AG09309 (cell line): Measurements from ENCODE around the gene PID1.

Experiments used
- DNase-seq: peaks from one replicate; pipeline ENCODE4 v3.0.0-alpha.2; 2010; ENCODE audit warnings: low read depth
- H3K4me3 ChIP-seq: 2 replicates; pipeline ENCODE4 v1.5.1; 2011; ENCODE audit warnings: mild to moderate bottlenecking, low read depth, low read length, moderate library complexity; ENCODE audit not compliant: control insufficient read depth
- TF ChIP-seq, protein P1 (sequence below): IDR thresholded peaks from 2 replicates; pipeline ENCODE4 v1.5.1; 2011; ENCODE audit warnings: mild to moderate bottlenecking, low read depth, low read length, inconsistent platforms; ENCODE audit not compliant: insufficient read depth, control insufficient read depth; ENCODE audit errors: missing control alignments

The PID1 gene

DNA sequence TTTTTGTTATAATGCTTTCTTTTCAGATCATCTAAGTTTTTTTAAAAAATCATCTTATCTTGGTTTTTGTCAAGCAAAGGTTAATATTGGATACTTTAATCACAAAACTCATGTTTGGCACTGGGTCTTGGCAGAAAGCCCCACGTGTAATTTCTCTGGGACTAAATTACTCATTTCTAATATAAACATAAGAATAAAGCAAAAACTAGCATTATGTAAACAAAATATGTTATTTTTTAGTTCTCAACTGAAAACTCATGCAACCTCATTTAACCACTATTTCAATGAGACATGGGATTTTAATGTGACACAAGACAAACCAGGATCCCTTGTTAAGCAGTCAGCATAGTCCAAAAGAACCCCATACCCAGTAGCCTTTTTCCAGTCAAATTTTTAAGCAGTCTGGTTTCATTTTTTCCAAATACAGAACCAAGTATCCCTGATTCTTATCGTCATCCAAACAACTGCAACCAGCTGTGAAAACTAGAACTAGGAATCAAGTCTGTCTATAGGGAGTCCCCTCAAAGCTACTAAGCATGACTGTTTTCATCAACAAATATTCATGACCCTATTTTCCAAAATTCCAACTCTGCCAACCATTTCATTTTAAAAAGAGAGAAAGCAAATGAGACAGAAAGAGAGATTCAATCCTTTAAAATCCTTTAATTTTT, 27.1 kb downstream of the PID1 start:
- no peak for DNase-seq
- no peak overlapping the region for H3K4me3 ChIP-seq
- TF ChIP-seq, protein P1, sequence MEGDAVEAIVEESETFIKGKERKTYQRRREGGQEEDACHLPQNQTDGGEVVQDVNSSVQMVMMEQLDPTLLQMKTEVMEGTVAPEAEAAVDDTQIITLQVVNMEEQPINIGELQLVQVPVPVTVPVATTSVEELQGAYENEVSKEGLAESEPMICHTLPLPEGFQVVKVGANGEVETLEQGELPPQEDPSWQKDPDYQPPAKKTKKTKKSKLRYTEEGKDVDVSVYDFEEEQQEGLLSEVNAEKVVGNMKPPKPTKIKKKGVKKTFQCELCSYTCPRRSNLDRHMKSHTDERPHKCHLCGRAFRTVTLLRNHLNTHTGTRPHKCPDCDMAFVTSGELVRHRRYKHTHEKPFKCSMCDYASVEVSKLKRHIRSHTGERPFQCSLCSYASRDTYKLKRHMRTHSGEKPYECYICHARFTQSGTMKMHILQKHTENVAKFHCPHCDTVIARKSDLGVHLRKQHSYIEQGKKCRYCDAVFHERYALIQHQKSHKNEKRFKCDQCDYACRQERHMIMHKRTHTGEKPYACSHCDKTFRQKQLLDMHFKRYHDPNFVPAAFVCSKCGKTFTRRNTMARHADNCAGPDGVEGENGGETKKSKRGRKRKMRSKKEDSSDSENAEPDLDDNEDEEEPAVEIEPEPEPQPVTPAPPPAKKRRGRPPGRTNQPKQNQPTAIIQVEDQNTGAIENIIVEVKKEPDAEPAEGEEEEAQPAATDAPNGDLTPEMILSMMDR = no peak

DNA sequence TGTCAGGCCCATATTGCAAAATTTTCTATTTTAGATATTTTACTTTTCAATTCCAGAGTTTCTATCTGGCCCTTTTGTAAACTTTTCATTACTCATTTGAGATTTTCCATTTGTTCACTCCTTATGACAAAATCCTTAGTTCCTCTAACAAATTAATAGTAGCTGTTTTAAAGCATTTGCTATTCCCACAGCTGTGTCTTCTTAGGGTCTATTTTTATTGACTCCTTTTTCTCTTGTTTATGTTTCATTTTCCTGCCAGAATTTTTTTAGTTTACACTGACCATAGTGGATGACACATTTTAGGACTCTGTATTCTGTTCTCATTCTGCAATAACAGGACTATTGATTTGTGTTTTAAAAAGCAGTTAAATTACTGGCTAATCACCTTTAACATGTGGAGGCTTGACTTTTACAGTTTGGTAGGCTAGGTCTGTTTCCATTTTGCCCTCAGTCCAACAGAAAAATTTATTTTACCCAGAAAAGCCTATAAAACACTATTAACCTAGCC, 30.0 kb downstream of the PID1 start:
- H3K4me3 ChIP-seq = no peak overlapping the region
- TF ChIP-seq, protein P1 = no peak
- no peak for DNase-seq

DNA sequence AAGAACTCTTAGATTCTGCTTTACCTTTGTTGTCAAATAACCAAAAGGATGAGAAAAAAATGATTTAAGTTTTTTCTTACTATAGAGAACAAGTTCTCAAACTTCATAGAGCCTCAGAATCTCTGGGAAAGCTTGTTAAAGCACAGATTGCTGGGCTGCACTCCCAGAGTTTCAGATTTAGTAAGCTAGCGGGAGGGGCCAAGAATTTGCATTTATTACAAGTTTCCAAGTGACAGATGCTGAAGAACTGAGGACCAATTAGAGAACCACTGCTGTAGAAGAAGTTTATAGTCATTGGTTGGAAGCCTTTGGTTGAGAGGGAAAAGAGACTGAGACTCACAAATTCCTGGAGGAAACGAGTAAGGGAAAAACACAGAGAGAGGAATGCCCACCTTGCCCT, 32.1 kb downstream of the PID1 start:
- no peak for DNase-seq
- TF ChIP-seq, protein P1 = no peak

DNA sequence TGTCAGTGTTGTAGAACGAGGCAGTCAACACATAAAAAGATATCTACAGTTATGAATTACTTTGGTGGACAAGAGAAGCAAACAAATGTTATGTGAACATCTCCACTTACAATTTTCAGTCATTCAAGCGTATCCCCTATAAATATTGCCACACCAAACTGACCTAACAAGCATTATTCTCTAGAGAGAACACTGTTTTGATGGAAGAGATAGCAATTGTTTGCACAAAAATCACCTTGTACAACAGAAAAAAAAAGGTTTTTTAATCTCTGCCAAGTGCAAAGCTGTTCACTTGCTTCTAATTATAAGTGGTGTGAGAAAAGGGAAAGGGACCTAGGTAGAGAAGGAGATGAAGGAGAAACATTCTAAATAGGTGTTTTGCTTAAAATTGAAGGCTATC, 33.8 kb downstream of the PID1 start:
- no peak overlapping the region for H3K4me3 ChIP-seq
- TF ChIP-seq, protein P1 = no peak
- DNase-seq = no peak

More for the DNA sequence above, 32.1 kb downstream of the PID1 start:
- no peak overlapping the region for H3K4me3 ChIP-seq

DNA sequence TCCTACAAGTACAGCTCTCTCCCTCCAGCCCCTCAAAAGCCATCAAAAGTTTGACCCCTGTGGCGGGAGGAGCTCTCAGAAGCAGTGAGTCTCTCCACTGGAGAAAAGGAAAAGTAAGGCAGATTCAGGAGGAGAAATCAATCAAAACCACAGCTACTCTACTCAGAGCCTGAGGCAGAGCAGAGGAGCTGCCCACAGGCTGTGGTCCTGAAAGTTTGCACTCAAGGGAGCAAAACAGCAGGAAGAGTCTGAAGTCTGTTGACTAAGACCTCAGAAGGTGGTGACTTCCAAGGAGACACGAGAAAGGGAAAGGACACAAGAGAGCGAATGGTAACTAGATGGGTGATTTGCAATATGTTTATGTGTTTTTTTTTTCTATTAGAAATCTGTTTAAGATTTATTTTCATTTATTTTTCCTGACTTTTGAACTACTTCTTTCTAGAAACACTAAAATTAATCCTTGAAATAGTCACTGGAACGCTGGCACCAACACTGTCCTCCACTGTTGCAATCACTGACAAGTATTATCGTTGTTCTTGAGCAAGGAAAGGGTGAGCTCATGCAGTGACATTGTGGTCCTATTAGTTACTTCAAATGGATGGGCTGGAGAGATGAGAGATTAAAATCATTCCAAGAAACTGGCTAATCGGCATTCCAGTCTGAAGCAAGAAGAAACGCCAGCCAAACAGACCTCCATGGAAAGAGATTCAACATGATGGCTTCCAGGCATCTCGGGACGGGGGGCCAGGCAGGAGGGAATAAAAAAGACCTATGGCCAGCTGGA, 35.8 kb downstream of the PID1 start:
- no peak for DNase-seq
- TF ChIP-seq, protein P1 = no peak
- H3K4me3 ChIP-seq = no peak overlapping the region

DNA sequence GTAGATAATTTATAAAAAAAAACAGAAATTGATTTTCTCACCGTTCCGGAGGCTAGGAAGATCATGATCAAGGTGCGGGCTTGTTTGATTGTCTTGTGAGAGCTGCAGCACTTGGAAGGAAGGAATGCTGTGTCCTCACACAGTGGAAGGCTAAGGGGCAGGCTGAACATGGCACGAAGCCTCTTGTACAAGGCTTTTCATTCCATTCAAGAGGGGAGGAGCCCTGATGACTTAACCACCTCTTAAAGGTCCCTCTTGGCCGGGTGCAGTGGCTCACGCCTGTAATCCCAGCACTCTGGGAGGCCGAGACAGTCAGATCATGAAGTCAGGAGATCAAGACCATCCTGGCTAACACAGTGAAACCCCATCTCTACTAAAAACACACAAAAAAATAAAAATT, 39.2 kb downstream of the PID1 start:
- TF ChIP-seq, protein P1 = no peak
- no peak overlapping the region for H3K4me3 ChIP-seq
- no peak for DNase-seq
